HTR-8/SVneo (cell line): ENCODE data around the gene CRB1.
A peak's percentile ranks its signal among the peaks of the same experiment; 100 is the strongest.
"Not testable (repeated sequence)": the region's sequence is repeated elsewhere in the genome, so short reads cannot be mapped to it uniquely, and the experiment has no call there.

Source experiments
- DNase-seq: peaks from one replicate; pipeline ENCODE4 v3.0.0; 2011; ENCODE audit warnings: low spot score, mixed read lengths; ENCODE audit not compliant: insufficient read length
- FAIRE-seq: peaks from 2 replicates; lab custom pipeline; 2011; peaks lifted over from hg19 to GRCh38; lab: Jason Lieb, UNC

Gene CRB1

DNA sequence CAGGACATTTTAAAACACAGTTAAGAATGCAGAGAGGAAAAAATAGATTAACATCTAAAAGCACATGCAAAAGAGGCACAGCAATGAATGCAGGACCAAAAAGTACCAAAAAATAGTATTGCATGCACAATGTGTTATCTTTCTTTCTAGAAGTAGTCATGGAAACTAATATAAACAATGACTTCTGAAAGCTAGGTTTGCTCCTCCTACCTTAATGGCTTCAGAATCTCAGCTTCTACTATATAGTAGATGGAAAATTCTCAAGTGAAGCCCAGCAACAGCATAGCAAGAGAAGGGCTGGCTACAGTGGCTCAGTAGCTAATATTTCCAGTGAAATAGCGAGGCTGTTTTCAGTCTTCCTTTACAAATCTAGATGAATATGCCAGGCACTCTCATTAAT, 125.1 kb downstream of the CRB1 start:
- DNase-seq = no peak
- no peak for FAIRE-seq

GRCh38 chr1:197393772-197394171, 125.7 kb downstream of the CRB1 start:
- FAIRE-seq (no peak), DNase-seq (no peak)

DNA sequence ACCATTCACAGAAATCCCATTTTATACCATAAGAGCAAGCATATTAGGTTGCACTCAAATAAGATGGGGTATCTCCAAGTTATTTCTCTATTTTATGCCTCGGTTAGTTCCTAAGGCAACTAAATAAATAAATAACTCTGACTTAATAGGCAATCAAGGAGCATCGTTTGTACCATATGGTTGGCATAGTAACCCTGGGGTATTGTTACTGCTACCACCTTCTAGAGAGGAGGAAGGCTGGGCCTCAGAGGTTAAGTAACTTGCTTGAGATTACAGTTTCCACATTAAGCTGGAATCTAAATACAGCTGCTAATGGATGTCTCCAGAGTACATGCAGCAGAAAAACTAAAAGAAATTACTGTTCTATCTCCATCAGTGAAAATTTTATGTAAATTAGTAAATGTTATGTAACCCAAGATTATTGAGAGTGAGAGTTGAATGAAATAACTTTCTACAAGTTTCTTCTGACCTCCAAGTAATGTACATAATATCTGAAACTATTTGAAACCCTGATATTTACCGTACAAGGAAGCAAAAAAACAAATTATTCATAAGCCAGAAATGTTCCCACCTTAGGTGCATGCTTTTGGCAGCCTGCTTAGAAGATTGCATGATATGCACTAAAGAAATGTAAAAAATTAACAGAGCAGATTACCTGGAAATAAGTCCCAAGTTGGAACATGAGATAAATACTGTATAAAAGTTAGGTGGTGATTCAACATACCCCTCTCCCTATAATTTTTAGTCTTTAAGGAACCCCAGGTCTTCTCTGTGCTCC, 127.0 kb downstream of the CRB1 start:
- DNase-seq = no peak
- FAIRE-seq = no peak

DNA sequence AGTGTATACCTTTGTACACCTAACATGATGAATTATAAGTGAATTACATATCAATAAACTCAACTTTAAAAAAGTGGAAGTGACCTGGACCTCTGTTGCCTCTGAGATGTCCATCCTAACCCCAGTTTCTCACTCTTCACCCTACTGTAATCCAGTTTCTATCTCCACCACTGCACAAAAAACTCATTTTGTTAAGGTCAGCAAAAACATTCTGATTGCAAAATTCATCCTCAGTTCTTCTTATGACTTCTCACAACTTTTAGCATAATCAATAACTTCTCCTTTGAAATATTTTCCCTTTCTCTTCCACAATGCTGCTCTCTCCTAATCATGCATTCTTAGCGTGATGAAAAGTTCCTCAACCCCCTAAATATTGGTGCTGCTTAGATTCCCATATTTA, 129.8 kb downstream of the CRB1 start:
- FAIRE-seq = no peak

GRCh38 chr1:197399755-197400521, 131.9 kb downstream of the CRB1 start:
- peak; percentile 44 for DNase-seq
- FAIRE-seq = no peak

More for the DNA sequence above, 129.8 kb downstream of the CRB1 start:
- DNase-seq = no peak

- FAIRE-seq (no peak), DNase-seq (no peak)
These were observed 132.5 kb downstream of the CRB1 start for GRCh38 chr1:197400522-197400902.

DNA sequence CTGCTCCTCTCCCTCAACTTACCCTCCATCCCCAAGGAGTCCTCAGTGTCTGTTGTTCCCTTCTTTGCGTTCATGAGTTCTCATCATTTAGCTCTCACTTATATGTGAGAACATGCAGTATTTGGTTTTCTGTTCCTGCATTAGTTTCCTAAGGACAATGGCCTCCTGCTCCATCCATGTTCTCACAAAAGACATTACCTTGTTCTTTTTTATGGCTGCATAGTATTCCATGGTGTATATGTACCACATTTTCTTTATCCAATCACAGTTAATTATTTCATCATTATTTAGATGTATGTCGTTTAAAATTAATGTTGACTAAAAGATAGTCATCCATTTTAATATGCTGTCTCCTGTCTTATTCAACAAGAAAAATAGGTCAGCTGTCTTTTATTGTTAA, 134.1 kb downstream of the CRB1 start:
- FAIRE-seq = no peak
- DNase-seq = no peak

DNA sequence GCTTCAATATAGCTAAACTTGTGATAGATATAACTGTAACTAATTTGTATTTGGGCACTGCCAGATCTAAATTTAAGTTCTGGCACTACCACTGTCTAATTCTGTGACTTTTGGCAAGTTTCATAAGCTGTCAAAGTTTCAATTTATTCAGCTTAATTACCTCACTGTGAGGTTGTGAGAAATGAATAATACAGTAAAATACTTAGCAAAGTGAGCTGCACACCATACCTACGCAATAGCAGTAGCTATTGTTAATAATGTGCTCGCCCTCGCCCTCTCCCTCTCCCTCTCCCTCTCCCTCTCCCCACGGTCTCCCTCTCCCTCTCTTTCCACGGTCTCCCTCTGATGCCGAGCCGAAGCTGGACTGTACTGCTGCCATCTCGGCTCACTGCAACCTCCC, 136.7 kb downstream of the CRB1 start:
- FAIRE-seq, DNase-seq: not testable (repeated sequence)

DNA sequence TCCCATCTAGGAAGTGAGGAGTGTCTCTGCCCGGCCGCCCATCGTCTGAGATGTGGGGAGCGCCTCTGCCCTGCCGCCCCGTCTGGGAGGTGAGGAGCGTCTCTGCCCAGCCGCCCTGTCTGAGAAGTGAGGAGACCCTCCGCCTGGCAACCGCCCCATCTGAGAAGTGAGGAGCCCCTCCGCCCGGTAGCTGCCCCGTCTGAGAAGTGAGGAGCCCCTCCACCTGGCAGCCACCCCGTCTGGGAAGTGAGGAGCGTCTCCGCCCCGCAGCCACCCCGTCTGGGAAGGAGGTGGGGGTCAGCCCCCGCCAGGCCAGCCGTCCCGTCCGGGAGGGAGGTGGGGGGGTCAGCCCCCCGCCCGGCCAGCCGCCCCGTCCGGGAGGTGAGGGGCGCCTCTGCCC, 137.6 kb downstream of the CRB1 start:
- DNase-seq, FAIRE-seq: not testable (repeated sequence)

DNA sequence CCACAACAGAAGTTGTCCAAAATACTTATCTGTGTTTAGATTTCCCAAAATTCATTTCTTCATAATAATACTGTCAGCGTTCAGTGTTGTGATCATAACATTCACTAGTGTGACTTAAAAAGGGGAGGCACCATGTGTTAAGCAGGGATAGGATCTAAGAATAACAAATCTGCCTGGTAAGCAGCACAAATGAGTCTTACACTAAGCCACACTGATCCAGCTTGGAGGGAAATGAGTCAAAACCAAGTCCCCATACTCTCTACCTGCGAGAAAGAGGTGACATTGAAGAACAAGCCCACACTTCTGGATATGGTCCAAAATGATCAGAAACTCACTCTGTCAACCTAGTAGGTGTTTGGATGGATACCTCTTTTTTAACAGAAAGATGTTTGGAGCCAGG, 145.5 kb downstream of the CRB1 start:
- no peak for DNase-seq
- FAIRE-seq = no peak

GRCh38 chr1:197415221-197415620, 147.2 kb downstream of the CRB1 start:
- FAIRE-seq (no peak), DNase-seq (no peak)

- DNase-seq (no peak), FAIRE-seq (no peak)
These were observed 150.6 kb downstream of the CRB1 start for GRCh38 chr1:197418693-197419092.

DNA sequence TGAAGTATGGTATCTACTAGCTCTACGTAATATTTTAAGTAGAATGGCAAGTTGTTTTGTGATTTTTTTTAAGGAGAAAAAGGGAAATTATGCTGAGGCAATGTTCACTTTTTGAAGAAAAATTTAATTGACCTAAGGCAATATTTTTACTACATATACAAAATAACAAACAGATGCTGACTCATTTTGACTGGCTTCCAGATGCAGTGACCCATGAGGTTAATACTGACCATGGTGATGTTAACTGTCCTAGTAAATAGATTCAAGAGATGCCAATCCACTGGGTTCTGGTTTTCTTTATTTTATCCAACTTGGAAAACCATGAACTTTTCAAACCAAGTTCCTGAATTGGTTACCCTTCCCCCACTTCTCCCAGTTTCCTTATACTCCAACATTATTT, 154.9 kb downstream of the CRB1 start:
- FAIRE-seq (no peak), DNase-seq (peak; percentile 29)

DNA sequence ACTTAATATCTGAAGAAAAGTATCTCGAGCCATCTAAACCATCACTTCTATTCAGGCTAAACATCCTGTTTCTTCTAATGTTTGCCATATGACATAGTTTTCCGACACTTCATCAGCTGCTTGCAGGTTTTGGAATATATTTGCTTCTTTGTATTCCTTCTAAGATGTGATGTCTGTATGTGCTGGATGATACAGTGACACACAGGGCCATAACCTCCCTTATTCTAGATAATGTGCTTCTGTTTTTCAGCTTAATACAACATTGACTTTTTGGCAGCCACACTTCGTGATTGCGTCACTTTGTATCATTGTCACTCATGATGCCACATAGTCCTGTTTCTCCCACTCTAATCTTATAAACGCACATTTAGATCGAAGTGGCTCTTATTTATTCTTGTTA, 156.3 kb downstream of the CRB1 start:
- DNase-seq = no peak
- peak; percentile 26 for FAIRE-seq

DNA sequence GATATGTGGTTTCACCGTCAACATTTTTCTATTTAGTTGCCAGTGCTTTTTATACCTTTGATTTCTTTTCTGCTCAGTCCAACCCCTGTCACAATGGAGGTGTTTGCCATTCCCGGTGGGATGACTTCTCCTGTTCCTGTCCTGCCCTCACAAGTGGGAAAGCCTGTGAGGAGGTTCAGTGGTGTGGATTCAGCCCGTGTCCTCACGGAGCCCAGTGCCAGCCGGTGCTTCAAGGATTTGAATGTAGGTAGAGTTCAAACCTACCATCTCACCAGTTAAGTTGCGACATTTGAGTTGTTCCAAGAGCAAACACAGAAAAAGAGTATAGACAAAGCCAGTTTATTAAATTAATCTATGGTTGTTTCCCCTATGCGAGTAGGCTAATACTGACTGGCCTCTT, 161.3 kb downstream of the CRB1 start:
- DNase-seq (no peak), FAIRE-seq (no peak)

DNA sequence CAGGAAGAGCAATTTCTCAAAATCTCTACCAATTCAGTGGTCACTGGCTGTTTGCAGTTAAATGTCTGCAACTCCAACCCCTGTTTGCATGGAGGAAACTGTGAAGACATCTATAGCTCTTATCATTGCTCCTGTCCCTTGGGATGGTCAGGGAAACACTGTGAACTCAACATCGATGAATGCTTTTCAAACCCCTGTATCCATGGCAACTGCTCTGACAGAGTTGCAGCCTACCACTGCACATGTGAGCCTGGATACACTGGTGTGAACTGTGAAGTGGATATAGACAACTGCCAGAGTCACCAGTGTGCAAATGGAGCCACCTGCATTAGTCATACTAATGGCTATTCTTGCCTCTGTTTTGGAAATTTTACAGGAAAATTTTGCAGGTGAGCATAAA, 167.2 kb downstream of the CRB1 start:
- FAIRE-seq = no peak
- no peak for DNase-seq

- FAIRE-seq (no peak), DNase-seq (no peak)
These were observed 169.5 kb downstream of the CRB1 start for GRCh38 chr1:197437601-197438000.

DNA sequence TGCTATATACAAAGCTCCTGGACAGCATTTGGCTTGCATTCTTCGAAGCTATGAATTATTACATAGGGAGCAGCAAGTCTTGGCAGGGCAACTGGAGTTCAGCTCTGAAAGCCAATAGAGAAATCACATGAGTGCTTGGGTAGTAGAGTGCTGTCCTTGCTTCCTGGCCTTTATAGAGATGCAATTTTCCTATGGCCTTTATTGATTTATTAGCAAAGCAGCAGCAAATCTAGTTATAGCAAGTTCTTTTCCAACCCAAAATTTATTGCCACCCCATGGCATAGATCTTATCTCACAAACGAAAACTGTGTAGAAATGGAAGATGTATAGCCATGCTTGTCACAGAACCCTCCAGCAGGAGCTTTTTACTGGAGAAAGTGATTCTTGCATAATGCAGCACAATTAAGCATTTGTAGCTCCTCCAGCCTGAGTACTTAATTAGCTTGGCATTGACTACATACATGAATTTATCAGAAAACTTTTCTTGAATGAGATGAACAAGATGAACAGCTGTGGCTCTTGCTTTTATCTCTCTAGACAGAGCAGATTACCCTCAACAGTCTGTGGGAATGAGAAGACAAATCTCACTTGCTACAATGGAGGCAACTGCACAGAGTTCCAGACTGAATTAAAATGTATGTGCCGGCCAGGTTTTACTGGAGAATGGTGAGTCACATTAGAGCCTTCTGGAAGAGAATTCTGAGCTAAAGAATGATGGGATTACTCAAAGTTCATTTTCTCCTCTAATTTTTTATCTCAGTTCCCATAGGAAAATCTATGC, 170.1 kb downstream of the CRB1 start:
- DNase-seq (no peak), FAIRE-seq (no peak)

GRCh38 chr1:197439708-197440280, 171.7 kb downstream of the CRB1 start:
- no peak for DNase-seq
- FAIRE-seq = no peak

DNA sequence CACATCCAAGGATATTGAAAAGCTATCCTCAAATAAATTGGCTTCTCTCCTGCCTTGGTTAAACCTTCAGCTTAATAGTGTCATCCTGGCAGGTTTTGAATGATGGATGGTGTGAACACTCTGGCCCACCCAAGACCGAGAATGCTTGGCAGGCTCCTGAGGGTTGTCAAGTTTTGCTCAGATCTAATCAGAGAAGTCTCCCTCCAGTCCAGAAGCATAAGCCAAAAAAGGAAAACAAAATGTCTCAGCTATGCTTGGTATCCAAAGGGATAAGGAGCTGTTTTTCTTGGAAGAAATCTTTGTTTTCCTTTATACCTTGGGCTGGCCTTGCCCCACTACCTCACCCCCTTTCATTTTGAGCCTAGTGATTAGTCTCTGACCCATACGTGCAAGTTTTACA, 172.7 kb downstream of the CRB1 start:
- FAIRE-seq (peak; percentile 70), DNase-seq (no peak)

- no peak for FAIRE-seq
- DNase-seq = no peak
These were observed 174.0 kb downstream of the CRB1 start for GRCh38 chr1:197441999-197442414.
